ENCODE results near the gene NPEPPS. TPM values are rescaled to one million over a fixed set of nuclear protein-coding genes. Genes with fewer than 3 reads are reported as not detected.

The NPEPPS gene
- total RNA-seq, result 88.3 and 99.8 TPM in 2 replicates

GRCh38 chr17:47530557-47531232, at the start of gene NPEPPS:
TSS of gene NPEPPS (plus strand) at chr17:47531108. CDS start at chr17:47531301, 193 bp downstream.

GRCh38 chr17:47649153-47649971, 118.5 kb downstream of the NPEPPS start, which contains the start of gene KPNB1:
TSS of gene KPNB1 (plus strand) at chr17:47649919. CDS start at chr17:47650245, 326 bp downstream.

Small RNAs within 50 kb of the gene (small RNA-seq; reads per million reads assigned to genes)
- gene RF00019 (ENCODE audit: low replicate concordance), result not detected

Other genes with a start within 250 kb of the NPEPPS start
- 4.2 and 6.2 TPM in 2 replicates for gene EFCAB13, start 207.2 kb upstream of the NPEPPS start, total RNA-seq
- 545 and 705 TPM in 2 replicates for gene KPNB1, start 118.8 kb downstream of the NPEPPS start, total RNA-seq
- 9.3 and 12.9 TPM in 2 replicates for gene TBKBP1, start 163.1 kb downstream of the NPEPPS start, total RNA-seq
- gene TBX21, start 202.1 kb downstream of the NPEPPS start, total RNA-seq, result 0.29 TPM in 1 of 2 replicates, not detected in the other

Measured in placental pericyte (primary cell).